Upper lobe of right lung (tissue), 1 donor: ENCODE data around the gene LGALS16. TPM values are rescaled to one million over a fixed set of nuclear protein-coding genes. Genes with fewer than 3 reads are reported as not detected.
"Not testable (repeated sequence)": the region's sequence is repeated elsewhere in the genome, so short reads cannot be mapped to it uniquely, and the experiment has no call there.

Experiments used
- ATAC-seq: fragments of 200-7000 bp; cut with Tn5 transposase; one replicate; pipeline ENCODE4 v1.9.1; 2020; ENCODE audit warnings: mild to moderate bottlenecking, moderate library complexity
- DNase-seq: peaks from one replicate; pipeline ENCODE4 v3.0.0-alpha.2; 2020
- H3K27ac ChIP-seq: fragments of 200-600 bp; one replicate; pipeline ENCODE4 v1.8.0; 2022
- H3K27me3 ChIP-seq: fragments of 200-600 bp; one replicate; pipeline ENCODE4 v1.8.0; 2022; ENCODE audit warnings: mild to moderate bottlenecking
- H3K36me3 ChIP-seq: fragments of 200-600 bp; one replicate; pipeline ENCODE4 v1.8.0; 2022
- H3K4me1 ChIP-seq: fragments of 200-600 bp; one replicate; pipeline ENCODE4 v1.8.0; 2022
- H3K4me3 ChIP-seq: fragments of 200-600 bp; one replicate; pipeline ENCODE4 v1.8.0; 2022; ENCODE audit warnings: mild to moderate bottlenecking
- H3K9me3 ChIP-seq: fragments of 200-600 bp; one replicate; pipeline ENCODE4 v1.8.0; 2022
- intact Hi-C: fragments of 100-400 bp; cut with DNase I; formaldehyde crosslinking; loops from one replicate; pipeline ENCODE4 v1.11.0; 2022
- total RNA-seq: library from RNA; stranded (reverse); fragmentation: NEBNext Ultra II Directional; extraction: Animal tissue kit (Norgen Biotek cat#: 25700); gene quantifications from one replicate; pipeline ENCODE4 v1.2.1, GENCODE V29; 2021
- TF ChIP-seq, protein P1 (sequence below): fragments of 200-600 bp; IDR thresholded peaks from one replicate; pipeline ENCODE4 v1.8.0; 2022; ENCODE audit warnings: antibody characterized with exemption
- donor health status: DM: no; HTN: yes; CAD: no; lungs with severe emphysema.

Gene LGALS16
- total RNA-seq, 1 donor from 2014 or later, result not detected

DNA sequence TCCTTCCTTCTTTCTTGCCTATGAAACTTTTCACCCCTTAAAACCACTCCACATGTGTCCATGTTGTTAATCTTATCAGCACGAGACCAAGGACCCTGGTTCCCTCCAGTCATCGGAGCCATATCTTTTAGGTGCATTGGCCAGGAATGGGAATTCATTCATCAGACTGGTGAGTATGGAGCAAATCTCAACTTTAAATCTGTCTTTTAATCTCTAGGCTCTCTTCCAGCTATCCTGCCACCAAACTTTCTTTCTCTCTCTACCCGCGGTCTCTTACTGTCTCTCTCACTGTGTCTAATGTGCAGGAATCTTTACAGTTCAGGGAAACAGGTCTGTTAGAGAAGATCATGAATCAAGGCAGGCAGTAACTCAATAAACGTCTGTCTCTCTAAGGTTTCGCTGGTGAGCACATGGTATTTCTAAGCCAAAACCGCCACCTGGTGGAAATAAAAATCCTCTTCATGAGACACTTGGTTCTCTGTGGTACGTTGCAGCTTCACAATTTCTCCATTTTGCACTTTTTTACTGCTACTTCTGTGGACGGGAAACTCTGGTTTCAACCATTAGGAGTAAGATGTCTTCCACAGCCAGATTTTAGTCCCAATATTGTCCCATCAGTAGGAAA, 16.1 kb downstream of the LGALS16 start:
- H3K4me1 ChIP-seq, result no peaks in the 10 kb centered on the region
- H3K4me3 ChIP-seq, result no peak overlapping the region
- DNase-seq, result no peak
- H3K27me3 ChIP-seq, result no peaks in the 10 kb centered on the region
- H3K27ac ChIP-seq, result no peak overlapping the region
- H3K9me3 ChIP-seq, result no peaks in the 10 kb centered on the region
- TF ChIP-seq, protein P1, sequence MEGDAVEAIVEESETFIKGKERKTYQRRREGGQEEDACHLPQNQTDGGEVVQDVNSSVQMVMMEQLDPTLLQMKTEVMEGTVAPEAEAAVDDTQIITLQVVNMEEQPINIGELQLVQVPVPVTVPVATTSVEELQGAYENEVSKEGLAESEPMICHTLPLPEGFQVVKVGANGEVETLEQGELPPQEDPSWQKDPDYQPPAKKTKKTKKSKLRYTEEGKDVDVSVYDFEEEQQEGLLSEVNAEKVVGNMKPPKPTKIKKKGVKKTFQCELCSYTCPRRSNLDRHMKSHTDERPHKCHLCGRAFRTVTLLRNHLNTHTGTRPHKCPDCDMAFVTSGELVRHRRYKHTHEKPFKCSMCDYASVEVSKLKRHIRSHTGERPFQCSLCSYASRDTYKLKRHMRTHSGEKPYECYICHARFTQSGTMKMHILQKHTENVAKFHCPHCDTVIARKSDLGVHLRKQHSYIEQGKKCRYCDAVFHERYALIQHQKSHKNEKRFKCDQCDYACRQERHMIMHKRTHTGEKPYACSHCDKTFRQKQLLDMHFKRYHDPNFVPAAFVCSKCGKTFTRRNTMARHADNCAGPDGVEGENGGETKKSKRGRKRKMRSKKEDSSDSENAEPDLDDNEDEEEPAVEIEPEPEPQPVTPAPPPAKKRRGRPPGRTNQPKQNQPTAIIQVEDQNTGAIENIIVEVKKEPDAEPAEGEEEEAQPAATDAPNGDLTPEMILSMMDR, result peak; percentile 50
- H3K36me3 ChIP-seq, result no peaks in the 10 kb centered on the region
- peak; percentile 76 for ATAC-seq
- intact Hi-C loops, result loop anchor here (10.0 kb wide), 1 partner anchor 117 kb away; no protein-coding TSS in a partner anchor

DNA sequence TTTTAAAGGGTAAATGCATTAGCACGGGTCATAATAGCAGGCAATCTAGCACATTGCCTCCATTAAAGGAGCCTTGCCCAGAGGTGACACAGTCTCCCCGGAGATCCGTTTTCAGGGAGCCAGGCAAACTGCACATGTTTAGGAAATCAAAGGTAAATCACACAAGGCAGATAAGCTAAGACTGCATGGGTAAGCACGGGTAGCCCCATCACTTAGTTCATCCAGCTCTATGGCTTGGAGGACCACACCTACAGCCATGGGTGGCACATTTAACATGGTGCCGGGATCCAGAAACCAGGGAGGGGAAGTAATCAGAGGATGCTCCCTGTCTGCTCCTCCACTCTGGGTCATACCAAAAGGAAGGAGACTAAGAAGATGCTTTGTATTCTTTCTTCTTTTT, 16.8 kb downstream of the LGALS16 start:
- Histone ChIP-seq H3K9me3 (no peaks in the 10 kb centered on the region), H3K36me3 (no peaks in the 10 kb centered on the region)
- intact Hi-C loops, result loop anchor here (10.0 kb wide), 1 partner anchor 118 kb away; no protein-coding TSS in a partner anchor

DNA sequence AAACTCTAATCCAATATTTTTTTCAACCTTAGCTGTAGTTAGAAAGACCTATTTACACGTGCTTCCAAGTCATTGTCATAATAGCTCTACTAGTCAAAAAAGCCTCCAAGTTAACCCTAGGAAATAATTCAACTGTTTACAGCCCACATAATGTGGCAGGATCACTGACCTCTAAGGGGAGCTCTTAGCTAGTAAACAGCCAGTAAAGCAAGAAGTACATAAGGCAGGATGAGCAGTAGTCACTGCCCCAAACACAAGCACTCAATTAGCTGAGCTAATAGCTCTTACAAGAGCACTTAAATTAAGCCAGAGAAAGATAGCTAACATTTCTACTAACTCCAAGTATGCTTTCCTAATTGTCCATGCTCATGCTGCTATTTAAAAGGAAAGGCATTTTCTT, 18.1 kb downstream of the LGALS16 start:
- ATAC-seq, H3K27ac ChIP-seq, DNase-seq, H3K36me3 ChIP-seq, H3K4me3 ChIP-seq, H3K9me3 ChIP-seq, H3K27me3 ChIP-seq: not testable (repeated sequence)
- peaks cover 14% of the 10 kb centered on the region for H3K4me1 ChIP-seq
- intact Hi-C loops, result loop anchor here (10.0 kb wide), 1 partner anchor 119 kb away; no protein-coding TSS in a partner anchor

More for the DNA sequence above, 16.8 kb downstream of the LGALS16 start:
- no peaks in the 10 kb centered on the region for H3K4me1 ChIP-seq
- ATAC-seq (no peak), DNase-seq (no peak)
- H3K27me3 ChIP-seq, result no peaks in the 10 kb centered on the region
- H3K4me3 ChIP-seq, result no peak overlapping the region
- TF ChIP-seq, protein P1, result no peak
- H3K27ac ChIP-seq, result no peak overlapping the region

DNA sequence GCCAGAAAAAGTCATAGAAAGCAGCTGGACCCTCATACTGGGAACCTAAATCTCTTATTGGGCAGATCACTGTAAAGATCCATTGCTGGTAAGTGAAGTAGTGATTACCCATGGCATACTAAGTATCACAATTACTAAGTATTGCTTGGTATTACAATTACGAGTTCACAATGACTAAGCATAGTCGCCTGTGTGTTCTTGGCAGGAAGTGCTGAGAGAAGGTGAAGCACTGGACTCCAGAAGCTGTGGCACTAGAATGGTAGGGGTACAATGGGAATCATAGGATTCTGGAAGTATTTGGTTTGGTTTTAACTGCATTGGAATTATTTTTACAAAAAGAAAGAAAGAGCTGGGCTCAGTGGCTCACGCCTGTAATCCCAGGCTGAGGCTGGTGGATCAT, 20.3 kb downstream of the LGALS16 start:
- Histone ChIP-seq H3K36me3 (no peaks in the 10 kb centered on the region), H3K27ac (no peak overlapping the region), H3K9me3 (no peaks in the 10 kb centered on the region), H3K27me3 (no peaks in the 10 kb centered on the region), H3K4me1 (peaks cover 21% of the 10 kb centered on the region), H3K4me3 (no peak overlapping the region)
- ATAC-seq, result no peak
- intact Hi-C loops, result loop anchor here (10.0 kb wide), 1 partner anchor 121 kb away; no protein-coding TSS in a partner anchor
- DNase-seq, result no peak
- TF ChIP-seq, protein P1, result no peak

DNA sequence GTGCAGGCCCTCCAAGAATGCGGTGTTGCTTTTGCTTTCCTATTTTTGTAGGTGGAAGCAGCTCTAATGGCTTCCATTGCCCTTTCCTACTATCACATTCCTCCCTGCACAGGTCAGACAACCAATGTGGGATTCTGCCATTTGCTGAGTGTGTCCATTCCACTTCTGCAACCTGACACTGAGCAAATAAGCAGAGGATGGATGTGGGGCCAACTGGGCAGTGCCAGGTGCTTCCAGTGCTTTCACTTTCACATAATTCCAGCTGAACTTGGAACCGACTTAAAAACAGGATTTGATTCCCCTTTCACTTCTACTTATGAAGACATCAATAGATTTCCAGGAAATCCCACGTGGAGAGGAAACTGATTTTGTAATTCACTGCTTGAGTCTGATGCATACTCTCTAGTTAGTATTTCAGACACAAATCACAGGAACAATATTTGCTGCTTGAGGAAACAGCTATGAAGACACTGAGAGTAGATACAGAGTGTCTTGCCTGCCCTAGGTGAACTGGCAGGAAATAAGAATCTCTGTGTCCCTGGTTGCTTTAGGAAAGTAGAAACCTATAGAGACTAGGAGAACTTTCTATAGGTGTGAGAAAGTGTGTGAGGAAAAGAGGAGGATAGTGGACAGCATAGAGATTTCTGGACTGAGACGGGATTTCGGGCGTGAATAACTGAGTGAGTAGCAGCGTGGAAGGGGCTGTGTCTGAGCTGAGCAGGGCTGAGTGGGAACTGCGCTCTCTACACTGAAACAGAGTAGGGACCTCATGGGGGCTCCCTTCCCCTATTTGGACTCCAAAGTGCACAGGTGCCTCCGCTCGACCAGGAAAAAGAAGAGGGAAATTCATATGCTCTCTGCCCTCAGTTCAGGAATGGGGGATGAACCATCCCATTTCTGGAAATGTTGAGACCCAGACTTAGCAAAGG, 22.5 kb downstream of the LGALS16 start:
- TF ChIP-seq, protein P1, result no peak
- intact Hi-C loops, result loop anchor here (10.0 kb wide), 1 partner anchor 123 kb away; no protein-coding TSS in a partner anchor
- peak; percentile 91 for ATAC-seq
- Histone ChIP-seq H3K4me3 (no peak overlapping the region), H3K9me3 (no peaks in the 10 kb centered on the region), H3K36me3 (no peaks in the 10 kb centered on the region), H3K27ac (peak overlapping the region; percentile 1), H3K4me1 (peaks cover 21% of the 10 kb centered on the region), H3K27me3 (no peaks in the 10 kb centered on the region)
- DNase-seq, result no peak
